Trophoblast cell (in vitro differentiated cells and primary cell): ENCODE results near the gene UHMK1.
A peak's percentile ranks its signal among the peaks of the same experiment; 100 is the strongest.
"Not testable (repeated sequence)": the region's sequence is repeated elsewhere in the genome, so short reads cannot be mapped to it uniquely, and the experiment has no call there.

ENCODE experiments used
- DNase-seq, 2 donors: peaks; one replicate each; pipeline ENCODE4 v3.0.0-alpha.2; 2016
- H2AFZ ChIP-seq: 2 replicates; pipeline ENCODE4 v1.6.1; 2013; ENCODE audit warnings: low read length, moderate library complexity, mild to moderate bottlenecking; ENCODE audit not compliant: insufficient read depth, poor library complexity
- H2AK5ac ChIP-seq: 2 replicates; pipeline ENCODE4 v1.6.1; 2013; ENCODE audit warnings: mild to moderate bottlenecking, low read length
- H2BK120ac ChIP-seq: 2 replicates; pipeline ENCODE4 v1.6.1; 2013; ENCODE audit warnings: low read length, mild to moderate bottlenecking, moderate library complexity; ENCODE audit not compliant: insufficient read depth, poor library complexity
- H2BK12ac ChIP-seq: 2 replicates; pipeline ENCODE4 v1.6.1; 2013; ENCODE audit warnings: mild to moderate bottlenecking, low read length, moderate library complexity
- H2BK5ac ChIP-seq: 2 replicates; pipeline ENCODE4 v1.6.1; 2013; ENCODE audit warnings: low read length, low read depth, moderate library complexity, mild to moderate bottlenecking; ENCODE audit not compliant: poor library complexity
- H3K14ac ChIP-seq: 2 replicates; pipeline ENCODE4 v1.6.1; 2013; ENCODE audit warnings: mild to moderate bottlenecking, low read length
- H3K18ac ChIP-seq: 2 replicates; pipeline ENCODE4 v1.6.1; 2013; ENCODE audit warnings: mild to moderate bottlenecking, low read length
- H3K23ac ChIP-seq: 2 replicates; pipeline ENCODE4 v1.6.1; 2013; ENCODE audit warnings: low read length
- H3K27ac ChIP-seq: 2 replicates; pipeline ENCODE4 v1.5.1; 2013; ENCODE audit warnings: low read depth, mild to moderate bottlenecking, inconsistent platforms, low read length, moderate library complexity
- H3K27me3 ChIP-seq: 2 replicates; pipeline ENCODE4 v1.6.1; 2013; ENCODE audit warnings: inconsistent platforms, mild to moderate bottlenecking, low read length, moderate library complexity; ENCODE audit not compliant: insufficient read depth
- H3K36me3 ChIP-seq, 2 experiments: 1 replicate in 1 of 2; 2 replicates in 1 of 2; pipeline ENCODE4 v1.6.1; 2013; ENCODE audit warnings: low read length in 2 of 2, mild to moderate bottlenecking in 2 of 2, moderate library complexity in 1 of 2; ENCODE audit not compliant: insufficient read depth in 2 of 2, control insufficient read depth in 1 of 2
- H3K4ac ChIP-seq: 2 replicates; pipeline ENCODE4 v1.6.1; 2013; ENCODE audit warnings: low read depth, mild to moderate bottlenecking, low read length, moderate library complexity
- H3K4me1 ChIP-seq, 2 experiments: 1 replicate in 1 of 2; 2 replicates in 1 of 2; pipeline ENCODE4 v1.6.1; 2013; ENCODE audit warnings: low read length in 2 of 2, mild to moderate bottlenecking in 2 of 2, moderate library complexity in 1 of 2; ENCODE audit not compliant: insufficient read depth in 2 of 2, control insufficient read depth in 1 of 2
- H3K4me2 ChIP-seq: 2 replicates; pipeline ENCODE4 v1.6.1; 2013; ENCODE audit warnings: inconsistent platforms, mild to moderate bottlenecking, low read length, moderate library complexity
- H3K4me3 ChIP-seq: 2 replicates; pipeline ENCODE4 v1.5.1; 2013; ENCODE audit warnings: mild to moderate bottlenecking, low read depth, low read length, inconsistent platforms
- H3K79me1 ChIP-seq: one replicate; pipeline ENCODE4 v1.6.1; 2013; ENCODE audit warnings: low read length
- H3K79me2 ChIP-seq: 2 replicates; pipeline ENCODE4 v1.6.1; 2013; ENCODE audit warnings: low read length, mild to moderate bottlenecking; ENCODE audit not compliant: control insufficient read depth, insufficient read depth, poor library complexity
- H3K9ac ChIP-seq: 2 replicates; pipeline ENCODE4 v1.6.1; 2013; ENCODE audit warnings: mild to moderate bottlenecking, low read length
- H3K9me3 ChIP-seq: 2 replicates; pipeline ENCODE4 v1.6.1; 2013; ENCODE audit warnings: low read depth, mild to moderate bottlenecking, control low read depth, inconsistent platforms, low read length; ENCODE audit not compliant: insufficient read depth
- H4K12ac ChIP-seq: 2 replicates; pipeline ENCODE4 v1.6.1; 2013; ENCODE audit warnings: low read depth, mild to moderate bottlenecking, low read length, moderate library complexity
- H4K8ac ChIP-seq: 2 replicates; pipeline ENCODE4 v1.6.1; 2013; ENCODE audit warnings: low read depth, mild to moderate bottlenecking, low read length, moderate library complexity
- H4K91ac ChIP-seq: one replicate; pipeline ENCODE4 v1.6.1; 2013; ENCODE audit warnings: low read depth, mild to moderate bottlenecking, low read length, moderate library complexity
- WGBS: extraction: QIAGEN DNeasy Blood & Tissue Kit; methylation state at CpG from one replicate; pipeline ENCODE4 v1.1.7; 2013; ENCODE audit warnings: missing lambda C conversion rate; ENCODE audit not compliant: insufficient read length, insufficient coverage; ENCODE audit errors: extremely low coverage; 5-methylcytosine and 5-hydroxymethylcytosine counted together

UHMK1 gene

GRCh38 chr1:162462425-162462824, 35.2 kb upstream of the UHMK1 start:
- not testable (repeated sequence) for H4K91ac ChIP-seq, H3K4me3 ChIP-seq, H2AK5ac ChIP-seq, H3K27me3 ChIP-seq, H3K18ac ChIP-seq, H3K4me2 ChIP-seq, H3K79me2 ChIP-seq, H3K9me3 ChIP-seq, H3K27ac ChIP-seq, H3K79me1 ChIP-seq, H3K14ac ChIP-seq, H2AFZ ChIP-seq, H4K12ac ChIP-seq, H3K23ac ChIP-seq, H3K4ac ChIP-seq, H4K8ac ChIP-seq, H3K36me3 ChIP-seq, H3K4me1 ChIP-seq, H2BK12ac ChIP-seq, DNase-seq, H3K9ac ChIP-seq, H2BK120ac ChIP-seq, H2BK5ac ChIP-seq
- no CpG with 5 or more reads among the region's 2 CpGs for WGBS

GRCh38 chr1:162463021-162463420, 34.6 kb upstream of the UHMK1 start:
- H4K8ac ChIP-seq, result no peak overlapping the region
- H3K27ac ChIP-seq, result no peak overlapping the region
- H3K23ac ChIP-seq, result no peak overlapping the region
- H3K14ac ChIP-seq, result no peak overlapping the region
- H3K18ac ChIP-seq, result no peak overlapping the region
- H2AFZ ChIP-seq, result no peak overlapping the region
- H3K9ac ChIP-seq, result no peak overlapping the region
- no peak overlapping the region for H4K12ac ChIP-seq
- H3K79me2 ChIP-seq, result no peaks in the 10 kb centered on the region
- H2AK5ac ChIP-seq, result no peak overlapping the region
- no peaks in the 10 kb centered on the region for H3K4me1 ChIP-seq
- H3K9me3 ChIP-seq, result peaks cover 2% of the 10 kb centered on the region
- no peak overlapping the region for H2BK12ac ChIP-seq
- H3K27me3 ChIP-seq, result no peaks in the 10 kb centered on the region
- no peaks in the 10 kb centered on the region for H3K79me1 ChIP-seq
- H3K4ac ChIP-seq, result no peak overlapping the region
- H3K4me3 ChIP-seq, result no peak overlapping the region
- no peak overlapping the region for H4K91ac ChIP-seq
- no peaks in the 10 kb centered on the region for H3K36me3 ChIP-seq
- H2BK5ac ChIP-seq, result no peak overlapping the region
- H2BK120ac ChIP-seq, result no peak overlapping the region
- DNase-seq, result no peak
- WGBS, result no CpG with 5 or more reads among the region's 1 CpG
- no peak overlapping the region for H3K4me2 ChIP-seq

GRCh38 chr1:162466797-162467196, 30.8 kb upstream of the UHMK1 start:
- Histone ChIP-seq H3K79me2 (no peaks in the 10 kb centered on the region), H4K91ac (no peak overlapping the region), H3K4ac (no peak overlapping the region), H2BK12ac (no peak overlapping the region), H3K14ac (no peak overlapping the region), H3K79me1 (no peaks in the 10 kb centered on the region), H2AK5ac (no peak overlapping the region), H3K9me3 (peaks cover 2% of the 10 kb centered on the region), H2BK5ac (no peak overlapping the region), H3K4me3 (peak overlapping the region; percentile 32), H3K23ac (no peak overlapping the region), H3K9ac (no peak overlapping the region), H3K27ac (no peak overlapping the region), H4K12ac (no peak overlapping the region), H2BK120ac (no peak overlapping the region), H4K8ac (no peak overlapping the region), H3K18ac (no peak overlapping the region), H3K36me3 (no peaks in the 10 kb centered on the region), H3K4me2 (no peak overlapping the region), H3K27me3 (no peaks in the 10 kb centered on the region), H3K4me1 (no peaks in the 10 kb centered on the region), H2AFZ (no peak overlapping the region)
- WGBS, result no CpG with 5 or more reads among the region's 3 CpGs
- DNase-seq, result no peak

- H3K36me3 ChIP-seq, result no peaks in the 10 kb centered on the region
- no peak overlapping the region for H4K12ac ChIP-seq
- no peaks in the 10 kb centered on the region for H3K79me2 ChIP-seq
- no peak overlapping the region for H3K4ac ChIP-seq
- no peak overlapping the region for H2AFZ ChIP-seq
- H3K4me2 ChIP-seq, result no peak overlapping the region
- H3K18ac ChIP-seq, result no peak overlapping the region
- no peak overlapping the region for H4K91ac ChIP-seq
- H3K9me3 ChIP-seq, result peaks cover 2% of the 10 kb centered on the region
- no CpG with 5 or more reads among the region's 2 CpGs for WGBS
- H3K9ac ChIP-seq, result no peak overlapping the region
- H3K14ac ChIP-seq, result no peak overlapping the region
- H3K27me3 ChIP-seq, result no peaks in the 10 kb centered on the region
- H3K4me1 ChIP-seq, result no peaks in the 10 kb centered on the region
- no peaks in the 10 kb centered on the region for H3K79me1 ChIP-seq
- H2BK12ac ChIP-seq, result no peak overlapping the region
- no peak overlapping the region for H3K4me3 ChIP-seq
- H2BK5ac ChIP-seq, result no peak overlapping the region
- H2BK120ac ChIP-seq, result no peak overlapping the region
- no peak overlapping the region for H4K8ac ChIP-seq
- H3K27ac ChIP-seq, result no peak overlapping the region
- DNase-seq, result peak in 1 of 2 donors; percentile 27
- no peak overlapping the region for H2AK5ac ChIP-seq
- H3K23ac ChIP-seq, result no peak overlapping the region
These were observed 27.4 kb upstream of the UHMK1 start for GRCh38 chr1:162470216-162470615.
